Esophagus muscularis mucosa (tissue), 4 donors: ENCODE results near the gene GOLGA5. TPM values are rescaled to one million over a fixed set of nuclear protein-coding genes. Genes with fewer than 3 reads are reported as not detected.
"Not testable (repeated sequence)": the region's sequence is repeated elsewhere in the genome, so short reads cannot be mapped to it uniquely, and the experiment has no call there.

ENCODE experiments used
- DNase-seq: peaks from one replicate; pipeline ENCODE4 v3.0.0-alpha.2; 2017; ENCODE audit errors: extremely low spot score
- H3K27ac ChIP-seq, 4 donors: fragments of 200-600 bp; sonication (generic); replicated peaks in 1 of 4; 1 replicate in 3 of 4; 2 replicates in 1 of 4; pipeline ENCODE4 v1.5.1; 2016 to 2019; ENCODE audit warnings: mild to moderate bottlenecking in 1 of 4
- H3K27me3 ChIP-seq, 4 donors: fragments of 200-600 bp; sonication (generic); one replicate each; pipeline versions ENCODE4 v1.5.1 to v1.6.0; 2016 to 2019
- H3K36me3 ChIP-seq, 4 donors: fragments of 200-600 bp; sonication (generic); one replicate each; pipeline ENCODE4 v1.5.1; 2016 to 2019
- H3K4me1 ChIP-seq, 4 donors: fragments of 200-600 bp; sonication (generic); one replicate each; pipeline ENCODE4 v1.5.1; 2016 to 2019
- H3K4me3 ChIP-seq, 4 donors: fragments of 200-600 bp; sonication (generic); 1 replicate in 2 of 4; 2 replicates in 2 of 4; pipeline ENCODE4 v1.5.1; 2016 to 2019; ENCODE audit warnings: mild to moderate bottlenecking in 4 of 4, moderate library complexity in 1 of 4
- H3K9me3 ChIP-seq, 4 donors: fragments of 200-600 bp; sonication (generic); 1 replicate in 3 of 4; 2 replicates in 1 of 4; pipeline ENCODE4 v1.5.1; 2016 to 2019
- EP300 ChIP-seq: sonication (generic); formaldehyde crosslinking; IDR thresholded peaks from one replicate; pipeline ENCODE4 v1.6.1; 2017; ENCODE audit warnings: antibody characterized with exemption
- POLR2A ChIP-seq: fragments of 450-650 bp; IDR thresholded peaks from one replicate; pipeline ENCODE4 v1.6.1; 2017; ENCODE audit warnings: antibody characterized with exemption, moderate library complexity, mild to moderate bottlenecking, low read depth
- POLR2AphosphoS5 ChIP-seq, 2 donors: sonication (generic); formaldehyde crosslinking; IDR thresholded peaks; one replicate each; pipeline ENCODE4 v1.6.1; 2017; ENCODE audit warnings: antibody characterized with exemption in 2 of 2
- WGBS: methylation state at CpG from one replicate; pipeline ENCODE4 v1.1.5; 2018; 5-methylcytosine and 5-hydroxymethylcytosine counted together
- intact Hi-C: fragments of 100-400 bp; cut with DNase I; formaldehyde crosslinking; loops from one replicate; pipeline ENCODE4 v1.15.1; 2023
- total RNA-seq, 4 donors: library from RNA; depleted of rRNA; stranded (reverse); fragments of >200 nt; gene quantifications; one replicate each; pipeline versions ENCODE4 v1.1.0 to v1.2.1, GENCODE V29; 2016
- TF ChIP-seq, protein P1 (sequence below), 3 experiments: fragments of 200-600 bp in 2 of 3; fragments of 450-650 bp in 1 of 3; sonication (generic) in 2 of 3; IDR thresholded peaks; one replicate each; pipeline ENCODE4 v1.5.1; 2017 to 2019; ENCODE audit warnings: antibody characterized with exemption in 3 of 3, mild to moderate bottlenecking in 2 of 3, moderate library complexity in 1 of 3

GOLGA5 gene
- total RNA-seq, 4 donors from 2014 or later, result 33.0 to 35.4 (median 34.3) TPM

DNA sequence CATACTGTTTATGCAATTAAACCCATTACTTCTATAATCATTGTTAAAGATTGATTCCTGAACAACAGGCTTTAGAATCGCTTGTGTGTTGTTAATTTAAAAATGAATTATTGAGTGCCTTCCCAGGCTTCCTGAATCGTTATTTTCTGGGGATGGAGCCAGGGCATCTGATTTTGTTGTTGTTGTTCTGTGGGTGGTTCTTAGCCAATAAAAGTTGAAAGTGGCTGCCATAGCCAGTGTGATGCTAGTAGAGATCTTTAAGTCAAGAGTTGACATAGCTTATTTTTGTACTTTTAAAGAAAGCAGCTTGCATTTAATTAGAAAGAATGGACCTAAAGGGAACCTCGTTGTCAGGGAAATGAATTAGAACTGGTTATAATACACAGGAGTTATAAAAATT is 6.4 kb downstream of the GOLGA5 start:
- H3K4me3 ChIP-seq, result no peak overlapping the region
- H3K27me3 ChIP-seq, result no peaks in the 10 kb centered on the region
- no peaks in the 10 kb centered on the region for H3K9me3 ChIP-seq
- intact Hi-C loops, result no loop called here
- DNase-seq, result no peak
- peaks cover 17 to 49% (median 47%) of the 10 kb centered on the region in 4 donors for H3K4me1 ChIP-seq
- TF ChIP-seq, protein P1, sequence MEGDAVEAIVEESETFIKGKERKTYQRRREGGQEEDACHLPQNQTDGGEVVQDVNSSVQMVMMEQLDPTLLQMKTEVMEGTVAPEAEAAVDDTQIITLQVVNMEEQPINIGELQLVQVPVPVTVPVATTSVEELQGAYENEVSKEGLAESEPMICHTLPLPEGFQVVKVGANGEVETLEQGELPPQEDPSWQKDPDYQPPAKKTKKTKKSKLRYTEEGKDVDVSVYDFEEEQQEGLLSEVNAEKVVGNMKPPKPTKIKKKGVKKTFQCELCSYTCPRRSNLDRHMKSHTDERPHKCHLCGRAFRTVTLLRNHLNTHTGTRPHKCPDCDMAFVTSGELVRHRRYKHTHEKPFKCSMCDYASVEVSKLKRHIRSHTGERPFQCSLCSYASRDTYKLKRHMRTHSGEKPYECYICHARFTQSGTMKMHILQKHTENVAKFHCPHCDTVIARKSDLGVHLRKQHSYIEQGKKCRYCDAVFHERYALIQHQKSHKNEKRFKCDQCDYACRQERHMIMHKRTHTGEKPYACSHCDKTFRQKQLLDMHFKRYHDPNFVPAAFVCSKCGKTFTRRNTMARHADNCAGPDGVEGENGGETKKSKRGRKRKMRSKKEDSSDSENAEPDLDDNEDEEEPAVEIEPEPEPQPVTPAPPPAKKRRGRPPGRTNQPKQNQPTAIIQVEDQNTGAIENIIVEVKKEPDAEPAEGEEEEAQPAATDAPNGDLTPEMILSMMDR (IDR thresholded peaks at IDR 0.05), result no peak
- no peak for TF ChIP-seq EP300
- TF ChIP-seq POLR2AphosphoS5 (IDR thresholded peaks at IDR 0.05), result no peak
- no peak for TF ChIP-seq POLR2A
- no peak overlapping the region for H3K27ac ChIP-seq
- WGBS, result 50% methylated on average over 3 of the region's 3 CpGs
- peaks cover 6 to 39% (median 31%) of the 10 kb centered on the region in 4 donors for H3K36me3 ChIP-seq

GRCh38 chr14:92801917-92802316 is 7.8 kb downstream of the GOLGA5 start:
- TF ChIP-seq, protein P1 (IDR thresholded peaks at IDR 0.05), result no peak
- TF ChIP-seq EP300 (no peak), POLR2A (no peak), POLR2AphosphoS5 (IDR thresholded peaks at IDR 0.05) (no peak)
- H3K9me3 ChIP-seq, result no peaks in the 10 kb centered on the region
- H3K4me1 ChIP-seq, result peaks cover 14 to 39% (median 38%) of the 10 kb centered on the region in 4 donors
- no peaks in the 10 kb centered on the region for H3K27me3 ChIP-seq
- no peak overlapping the region for H3K27ac ChIP-seq
- DNase-seq, result no peak
- peaks cover 14 to 45% (median 37%) of the 10 kb centered on the region in 4 donors for H3K36me3 ChIP-seq
- H3K4me3 ChIP-seq, result no peak overlapping the region
- intact Hi-C loops, result no loop called here

GRCh38 chr14:92802678-92803077 is 8.6 kb downstream of the GOLGA5 start:
- DNase-seq, result no peak
- Histone ChIP-seq H3K4me3 (no peak overlapping the region), H3K27me3 (no peaks in the 10 kb centered on the region), H3K36me3 (peaks cover 20 to 47% (median 41%) of the 10 kb centered on the region in 4 donors), H3K27ac (no peak overlapping the region), H3K4me1 (peaks cover 14 to 39% (median 38%) of the 10 kb centered on the region in 4 donors), H3K9me3 (no peaks in the 10 kb centered on the region)
- intact Hi-C loops, result no loop called here
- WGBS, result 98% methylated on average over 2 of the region's 2 CpGs
- TF ChIP-seq EP300, result no peak

- DNase-seq, result no peak
- intact Hi-C loops, result no loop called here
- 92% methylated on average over 3 of the region's 3 CpGs for WGBS
- Histone ChIP-seq H3K4me3 (no peak overlapping the region), H3K36me3 (peaks cover 90 to 100% (median 95%) of the 10 kb centered on the region in 4 donors), H3K9me3 (no peaks in the 10 kb centered on the region), H3K27me3 (no peaks in the 10 kb centered on the region), H3K27ac (no peak overlapping the region), H3K4me1 (no peaks in the 10 kb centered on the region)
- TF ChIP-seq, protein P1 (IDR thresholded peaks at IDR 0.05), result no peak
- no peak for TF ChIP-seq EP300
- no peak for TF ChIP-seq POLR2AphosphoS5 (IDR thresholded peaks at IDR 0.05)
- TF ChIP-seq POLR2A, result no peak
Measured at GRCh38 chr14:92813201-92813600, 19.1 kb downstream of the GOLGA5 start.

GRCh38 chr14:92819011-92819597 is 25.0 kb downstream of the GOLGA5 start:
- TF ChIP-seq POLR2A (no peak), EP300 (no peak)
- TF ChIP-seq, protein P1 (IDR thresholded peaks at IDR 0.05), result no peak
- no peaks in the 10 kb centered on the region for H3K27me3 ChIP-seq
- no peaks in the 10 kb centered on the region for H3K9me3 ChIP-seq
- no peaks in the 10 kb centered on the region for H3K4me1 ChIP-seq
- peaks cover 78 to 100% (median 93%) of the 10 kb centered on the region in 4 donors for H3K36me3 ChIP-seq
- intact Hi-C loops, result no loop called here
- no peak overlapping the region for H3K27ac ChIP-seq
- H3K4me3 ChIP-seq, result no peak overlapping the region
- WGBS, result 91% methylated on average over 6 of the region's 6 CpGs
- no peak for DNase-seq

GRCh38 chr14:92819680-92820535 is 25.8 kb downstream of the GOLGA5 start:
- H3K27ac ChIP-seq, H3K4me1 ChIP-seq, H3K9me3 ChIP-seq, H3K27me3 ChIP-seq, intact Hi-C loops, H3K4me3 ChIP-seq, DNase-seq: not testable (repeated sequence)
- WGBS, result 88% methylated on average over 13 of the region's 13 CpGs
- H3K36me3 ChIP-seq, result peaks cover 75 to 100% (median 94%) of the 10 kb centered on the region in 4 donors

- H3K27me3 ChIP-seq, H3K27ac ChIP-seq, H3K4me3 ChIP-seq, H3K9me3 ChIP-seq, intact Hi-C loops, DNase-seq, H3K4me1 ChIP-seq: not testable (repeated sequence)
- H3K36me3 ChIP-seq, result peaks cover 75 to 100% (median 94%) of the 10 kb centered on the region in 4 donors
- WGBS, result 96% methylated on average over 6 of the region's 7 CpGs
Measured at GRCh38 chr14:92820536-92820840, 26.4 kb downstream of the GOLGA5 start.
